ENCODE data around the gene PA2G4.
A peak's percentile ranks its signal among the peaks of the same experiment; 100 is the strongest.

PA2G4 gene

DNA sequence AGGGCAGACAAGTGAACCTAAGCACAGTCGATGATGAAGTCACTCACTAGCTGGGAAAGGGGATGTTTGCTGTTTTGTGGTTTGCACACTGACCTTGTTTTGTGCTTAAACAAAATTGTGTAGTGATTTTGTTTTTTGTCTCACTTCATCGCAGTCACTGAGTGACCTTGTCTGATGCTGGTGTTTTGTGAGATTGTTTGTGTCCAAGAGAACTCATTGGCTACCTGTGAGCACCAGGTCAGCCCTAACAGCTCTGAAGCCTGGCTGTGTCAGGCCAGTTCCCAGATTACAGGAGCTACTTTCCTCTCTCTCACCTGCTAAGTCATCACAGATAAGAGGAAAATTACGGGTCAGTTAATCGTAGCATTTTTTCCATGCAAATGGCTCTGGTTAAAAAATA lies 19.8 kb downstream of the PA2G4 start:
- DNase-seq (ENCODE audit: low read depth in 2 of 2), result no peak

DNA sequence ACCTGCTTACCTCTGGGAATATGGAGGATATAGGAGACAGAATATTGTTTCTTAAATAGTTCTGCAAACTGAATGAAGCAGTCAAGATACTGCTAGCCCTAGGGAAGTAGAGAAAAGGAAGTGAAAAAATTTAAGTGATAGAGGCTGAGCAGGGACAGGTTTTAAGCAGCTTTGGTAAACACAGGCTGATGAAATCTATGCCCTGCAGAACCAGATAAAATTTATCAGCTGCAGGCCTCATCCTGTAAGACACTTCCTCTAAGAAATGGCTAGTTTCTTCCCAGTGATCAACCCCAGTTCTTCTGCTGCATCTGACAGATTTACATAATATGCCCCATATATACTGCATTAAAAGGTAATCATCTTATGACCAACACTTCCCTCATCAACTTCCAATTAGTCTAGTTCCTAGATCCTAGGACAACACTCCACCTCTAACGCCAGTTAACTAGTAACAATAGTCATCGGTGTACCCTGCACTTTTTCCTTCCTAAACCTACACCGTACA lies 22.4 kb downstream of the PA2G4 start:
- no peak for DNase-seq (ENCODE audit: low read depth in 2 of 2)

DNA sequence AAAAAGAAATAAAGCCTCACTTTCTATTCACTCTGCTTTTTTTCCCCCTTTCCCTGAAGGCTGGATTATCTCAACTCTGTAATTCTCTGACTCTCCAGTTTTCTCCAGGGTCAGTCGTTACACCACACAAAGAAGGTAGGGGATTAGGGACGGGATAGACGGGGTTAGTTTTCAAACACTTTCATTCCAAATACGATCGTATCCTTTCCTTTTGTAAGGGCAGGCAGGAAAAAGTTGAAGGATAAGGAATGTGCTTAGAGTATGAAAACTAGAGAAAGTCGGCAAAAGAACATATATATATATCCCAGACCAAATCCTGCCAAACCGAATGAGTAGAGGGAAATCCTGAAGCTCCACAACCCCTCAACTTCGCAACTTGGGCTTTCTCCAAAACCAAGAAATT lies 23.1 kb downstream of the PA2G4 start:
- no peak for DNase-seq (ENCODE audit: low read depth in 2 of 2)

DNA sequence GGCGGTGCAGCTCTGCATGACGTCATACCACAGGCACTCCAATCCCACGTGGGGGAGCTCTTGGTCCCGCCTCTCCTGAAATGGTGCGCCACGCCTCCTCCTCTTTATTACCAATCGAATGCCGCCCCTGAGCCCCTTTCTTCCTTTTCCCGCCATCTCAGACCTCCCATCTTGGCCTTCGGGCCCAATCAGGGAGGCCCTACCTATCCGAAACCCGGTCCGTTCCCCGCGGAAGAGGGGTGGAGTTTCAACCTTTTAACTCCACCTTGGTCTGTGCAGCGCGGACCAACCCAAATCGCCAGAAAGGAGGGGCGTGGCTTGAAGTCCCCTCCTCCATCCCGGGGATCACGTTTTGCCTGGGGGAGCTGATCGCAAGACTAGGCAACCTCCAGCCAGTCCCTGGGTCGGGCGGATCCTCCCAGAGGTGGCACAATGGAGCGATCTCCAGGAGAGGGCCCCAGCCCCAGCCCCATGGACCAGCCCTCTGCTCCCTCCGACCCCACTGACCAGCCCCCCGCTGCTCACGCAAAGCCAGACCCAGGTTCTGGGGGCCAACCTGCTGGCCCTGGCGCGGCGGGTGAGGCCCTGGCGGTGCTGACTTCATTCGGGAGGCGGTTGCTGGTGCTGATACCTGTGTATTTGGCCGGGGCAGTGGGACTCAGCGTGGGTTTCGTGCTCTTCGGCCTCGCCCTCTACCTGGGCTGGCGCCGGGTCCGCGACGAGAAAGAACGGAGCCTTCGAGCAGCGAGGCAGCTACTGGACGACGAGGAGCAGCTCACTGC lies 23.7 kb downstream of the PA2G4 start, which contains the start of gene ESYT1:
ESYT1 (plus strand) TSS at position 380 of the 782 bp plus-strand sequence; CDS start at position 433, 53 bp downstream.
- peak; percentile 87 to 93 for DNase-seq (ENCODE audit: low read depth in 2 of 2)

DNA sequence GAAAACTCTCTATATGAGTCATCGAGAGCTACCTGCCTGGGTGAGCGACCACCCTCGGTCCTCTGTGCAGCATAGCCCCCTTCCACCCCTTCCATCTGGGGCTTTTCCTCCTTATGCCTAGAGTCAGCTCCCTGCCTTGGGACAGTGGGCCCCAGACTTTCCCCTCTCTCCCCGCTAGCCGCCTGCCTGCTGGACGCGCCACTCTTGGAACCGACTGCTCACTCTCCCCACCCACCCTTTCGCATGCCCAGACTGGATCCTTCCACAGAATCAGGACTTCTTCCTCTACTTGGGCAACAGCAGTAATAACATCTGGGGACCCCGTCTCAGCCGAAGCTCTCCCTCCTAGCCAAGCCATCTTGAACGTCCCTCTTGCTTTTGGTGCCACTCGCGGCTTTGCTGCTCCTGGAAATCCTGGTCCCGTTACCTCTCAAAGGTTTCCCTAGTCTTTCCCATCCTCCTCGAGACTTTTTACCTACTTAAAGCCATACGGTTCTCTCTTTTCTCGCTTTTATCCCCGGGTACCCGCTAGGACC lies 24.4 kb downstream of the PA2G4 start:
- no peak for DNase-seq (ENCODE audit: low read depth in 2 of 2)

DNA sequence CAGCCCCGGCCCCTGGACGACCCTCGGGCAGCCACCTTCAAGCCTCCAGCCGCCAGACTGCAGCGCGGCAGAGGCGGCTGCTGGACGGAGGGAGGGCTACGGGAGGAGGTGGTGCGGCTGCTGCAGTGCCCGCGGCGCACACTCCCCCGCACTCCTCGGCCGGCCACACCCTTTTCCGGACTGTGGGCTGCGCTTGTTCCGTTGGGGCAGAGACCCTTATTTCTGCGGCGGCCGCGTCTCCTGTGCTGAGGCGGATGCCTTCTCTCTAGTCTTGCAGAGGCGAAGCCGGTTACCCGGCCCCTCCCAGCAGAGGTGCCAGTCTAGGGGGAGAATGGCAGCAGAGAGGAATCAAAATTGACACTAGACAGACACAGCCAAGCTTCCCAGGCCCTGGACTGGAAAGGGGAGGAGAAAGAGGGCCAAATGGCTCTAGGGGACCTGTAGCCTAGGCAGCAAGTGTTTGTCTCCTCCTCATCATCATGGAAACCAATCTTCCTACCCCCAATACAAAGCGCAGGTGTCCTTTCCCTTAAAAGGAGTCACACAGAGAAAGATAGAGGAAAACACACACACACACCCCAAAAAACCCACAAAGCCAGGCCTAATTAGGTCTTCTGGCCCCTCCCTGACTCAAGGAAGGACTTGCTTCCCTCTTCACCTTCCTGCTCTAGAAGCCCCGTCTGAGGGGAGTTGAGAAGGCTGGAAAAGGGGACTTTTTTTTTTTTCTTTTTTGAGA lies 25.0 kb downstream of the PA2G4 start:
- peak in 1 of 2 donors; percentile 68 for DNase-seq (ENCODE audit: low read depth in 2 of 2)

DNA sequence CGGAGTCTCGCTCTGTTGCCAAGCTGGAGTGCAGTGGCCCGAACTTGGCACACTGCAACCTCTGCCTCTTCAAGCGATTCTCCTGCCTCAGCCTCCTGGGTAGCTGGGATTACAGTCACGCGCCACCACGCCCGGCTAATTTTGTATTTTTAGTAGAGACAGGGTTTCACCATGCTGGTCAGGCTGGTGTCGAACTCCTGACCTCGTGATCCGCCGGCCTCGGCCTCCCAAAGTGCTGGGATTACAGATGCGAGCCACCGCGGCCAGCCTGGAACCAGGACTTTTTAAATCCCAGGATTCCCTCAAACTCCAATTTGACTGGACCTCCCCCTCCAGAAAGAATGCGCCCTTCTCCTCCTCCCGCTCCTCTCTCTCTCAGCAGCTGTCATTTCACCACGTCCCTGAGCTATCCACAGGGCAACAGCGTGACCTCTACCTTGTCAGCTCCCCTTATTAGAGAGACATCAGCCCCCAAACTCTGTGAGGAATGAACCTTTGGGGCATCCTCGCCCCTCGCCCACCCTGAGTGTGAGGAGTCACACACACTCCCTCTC lies 25.7 kb downstream of the PA2G4 start:
- no peak for DNase-seq (ENCODE audit: low read depth in 2 of 2)

DNA sequence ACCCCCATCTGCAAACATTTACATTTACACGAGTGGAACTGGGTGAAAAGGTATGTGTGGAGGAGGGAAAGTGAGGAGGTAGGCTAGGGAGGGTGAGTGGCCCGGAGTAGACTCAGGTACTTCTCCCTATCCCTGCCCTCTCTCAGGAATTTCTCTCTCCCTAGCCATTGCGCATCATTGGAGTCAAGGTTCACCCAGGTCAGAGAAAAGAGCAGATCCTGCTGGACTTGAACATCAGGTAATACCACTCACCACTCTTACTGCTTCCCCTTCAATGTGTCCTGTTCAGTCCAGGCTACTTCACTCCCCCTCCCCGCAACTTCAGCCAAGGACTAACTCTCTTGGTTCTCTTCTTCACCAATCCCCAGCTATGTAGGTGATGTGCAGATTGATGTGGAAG lies 26.5 kb downstream of the PA2G4 start:
- DNase-seq (ENCODE audit: low read depth in 2 of 2), result no peak

DNA sequence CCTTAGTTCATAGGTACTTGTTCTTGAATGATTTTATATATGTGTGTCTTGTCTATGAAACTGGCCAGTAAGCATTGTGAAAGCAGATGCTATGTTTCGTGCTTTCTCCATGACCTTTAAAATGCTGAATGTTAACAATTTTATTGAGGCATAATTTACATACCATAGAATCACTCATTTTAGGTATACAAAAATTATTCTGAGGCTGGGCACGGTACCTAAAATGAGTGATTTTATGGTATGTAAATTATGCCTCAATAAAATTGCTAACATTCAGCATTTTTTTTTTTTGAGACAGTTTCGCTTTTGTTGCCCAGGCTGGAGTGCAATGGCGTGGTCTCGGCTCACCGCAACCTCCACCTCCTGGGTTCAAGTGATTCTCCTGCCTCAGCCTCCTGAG lies 30.5 kb downstream of the PA2G4 start:
- no peak for DNase-seq (ENCODE audit: low read depth in 2 of 2)

DNA sequence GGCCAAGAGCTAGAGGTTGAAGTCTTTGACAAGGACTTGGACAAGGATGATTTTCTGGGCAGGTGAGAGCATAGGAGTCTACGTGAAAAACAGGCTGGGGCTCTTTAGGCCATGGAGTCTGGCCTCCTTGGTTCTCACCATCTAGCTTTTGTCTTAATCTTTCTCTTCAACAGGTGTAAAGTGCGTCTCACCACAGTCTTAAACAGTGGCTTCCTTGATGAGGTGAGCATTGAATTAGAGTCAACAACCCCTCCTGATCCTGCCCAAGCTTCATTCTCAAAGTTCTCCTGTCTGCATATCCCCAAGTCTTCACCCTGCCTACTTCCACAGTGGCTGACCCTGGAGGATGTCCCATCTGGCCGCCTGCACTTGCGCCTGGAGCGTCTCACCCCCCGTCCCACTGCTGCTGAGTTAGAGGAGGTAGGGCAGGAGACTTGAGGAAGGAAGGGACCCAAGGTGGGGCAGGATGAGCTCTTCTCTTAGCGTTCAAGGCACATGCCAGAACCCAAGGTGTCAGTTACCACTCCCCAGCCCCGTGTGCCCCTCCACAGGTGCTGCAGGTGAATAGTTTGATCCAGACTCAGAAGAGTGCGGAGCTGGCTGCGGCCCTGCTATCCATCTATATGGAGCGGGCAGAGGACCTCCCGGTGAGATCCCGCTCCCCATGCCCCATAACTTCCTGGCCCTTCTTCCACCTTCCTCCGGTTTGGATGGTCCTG lies 33.7 kb downstream of the PA2G4 start:
- no peak for DNase-seq (ENCODE audit: low read depth in 2 of 2)

DNA sequence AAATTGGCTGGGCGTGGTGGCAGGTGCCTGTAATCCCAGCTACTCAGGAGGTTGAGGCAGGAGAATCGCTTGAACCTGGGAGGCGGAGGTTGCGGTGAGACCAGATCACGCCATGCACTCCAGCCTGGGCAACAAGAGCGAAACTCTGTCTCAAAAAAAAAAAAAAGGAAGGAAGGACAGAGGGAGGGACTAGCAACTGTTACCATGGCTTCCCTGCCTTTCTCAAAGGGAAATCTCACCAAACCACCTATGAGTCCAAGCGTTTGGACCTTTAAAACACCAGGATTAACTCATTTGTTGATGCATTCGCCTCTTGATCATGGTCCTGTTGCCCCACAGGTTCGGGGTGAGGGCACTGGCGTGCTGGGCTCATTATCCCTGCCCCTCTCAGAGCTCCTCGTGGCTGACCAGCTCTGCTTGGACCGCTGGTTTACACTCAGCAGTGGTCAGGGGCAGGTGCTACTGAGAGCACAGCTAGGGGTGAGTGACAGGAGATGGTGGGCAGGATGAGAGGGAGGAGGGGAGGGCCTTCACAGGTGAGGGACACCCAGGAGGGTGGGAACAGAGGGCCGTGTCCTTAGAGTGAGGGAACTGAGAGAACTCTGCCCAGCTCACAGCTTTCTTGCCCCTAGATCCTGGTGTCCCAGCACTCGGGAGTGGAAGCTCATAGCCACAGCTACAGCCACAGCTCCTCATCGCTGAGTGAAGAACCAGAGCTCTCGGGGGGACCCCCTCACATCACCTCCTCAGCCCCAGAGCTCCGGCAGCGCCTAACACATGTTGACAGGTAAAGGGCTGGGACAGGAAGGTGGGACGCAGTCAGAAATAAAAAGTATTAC lies 37.8 kb downstream of the PA2G4 start:
- DNase-seq (ENCODE audit: low read depth in 2 of 2), result no peak

DNA sequence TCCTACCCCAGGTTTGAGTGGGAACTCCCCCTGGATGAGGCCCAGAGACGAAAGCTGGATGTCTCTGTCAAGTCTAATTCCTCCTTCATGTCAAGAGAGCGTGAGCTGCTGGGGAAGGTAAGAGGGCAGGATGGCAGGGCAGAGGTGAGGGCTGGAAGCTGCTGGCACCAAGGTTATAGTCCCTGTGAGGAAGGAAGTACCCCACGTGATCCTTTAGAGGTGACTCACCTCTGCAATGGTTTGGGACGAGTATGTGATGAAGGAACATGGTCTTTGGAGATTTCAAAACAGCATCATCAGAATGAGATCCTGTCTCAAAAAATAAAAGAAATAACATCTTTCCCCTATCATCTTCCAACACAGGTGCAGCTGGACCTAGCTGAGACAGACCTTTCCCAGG lies 38.9 kb downstream of the PA2G4 start:
- no peak for DNase-seq (ENCODE audit: low read depth in 2 of 2)

DNA sequence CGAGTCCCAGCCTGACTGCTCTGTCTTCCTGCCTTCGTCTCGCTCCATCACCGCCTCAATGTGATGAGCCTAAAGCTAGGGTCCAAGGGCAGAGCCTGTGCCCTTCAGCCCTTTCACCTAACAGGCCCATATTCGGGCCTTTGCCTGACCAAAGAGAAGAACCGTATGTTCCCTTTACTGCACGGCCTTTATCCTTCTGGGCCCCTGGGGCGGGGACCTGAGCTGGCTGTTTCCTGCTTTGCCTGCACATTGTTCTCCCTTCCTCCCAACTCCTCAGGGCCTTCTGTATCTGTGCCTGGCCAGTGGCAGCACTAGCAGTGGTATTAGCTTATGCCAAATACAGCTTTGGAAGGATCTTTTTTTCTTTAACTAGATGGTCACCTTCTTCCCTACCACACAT lies 39.5 kb downstream of the PA2G4 start:
- DNase-seq (ENCODE audit: low read depth in 2 of 2), result no peak

DNA sequence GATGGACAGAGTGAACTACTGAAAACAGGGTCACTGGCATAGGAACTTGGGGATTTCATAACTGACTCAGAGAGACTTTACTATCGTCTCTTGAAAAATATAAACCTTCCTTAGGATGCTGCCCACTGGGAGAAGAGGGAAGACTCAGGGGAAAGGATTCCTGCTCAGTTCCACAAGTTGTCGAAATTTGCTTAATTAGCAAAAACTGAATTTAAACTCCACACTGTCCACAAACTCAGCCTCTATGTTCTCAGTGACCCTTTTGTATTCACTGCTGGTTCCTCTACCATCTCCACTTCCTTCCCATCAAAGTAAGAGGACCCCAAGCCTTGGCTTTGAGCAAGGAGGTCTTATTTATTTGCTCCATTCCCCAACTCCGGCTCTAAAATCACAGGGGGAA lies 40.9 kb downstream of the PA2G4 start:
- no peak for DNase-seq (ENCODE audit: low read depth in 2 of 2)

DNA sequence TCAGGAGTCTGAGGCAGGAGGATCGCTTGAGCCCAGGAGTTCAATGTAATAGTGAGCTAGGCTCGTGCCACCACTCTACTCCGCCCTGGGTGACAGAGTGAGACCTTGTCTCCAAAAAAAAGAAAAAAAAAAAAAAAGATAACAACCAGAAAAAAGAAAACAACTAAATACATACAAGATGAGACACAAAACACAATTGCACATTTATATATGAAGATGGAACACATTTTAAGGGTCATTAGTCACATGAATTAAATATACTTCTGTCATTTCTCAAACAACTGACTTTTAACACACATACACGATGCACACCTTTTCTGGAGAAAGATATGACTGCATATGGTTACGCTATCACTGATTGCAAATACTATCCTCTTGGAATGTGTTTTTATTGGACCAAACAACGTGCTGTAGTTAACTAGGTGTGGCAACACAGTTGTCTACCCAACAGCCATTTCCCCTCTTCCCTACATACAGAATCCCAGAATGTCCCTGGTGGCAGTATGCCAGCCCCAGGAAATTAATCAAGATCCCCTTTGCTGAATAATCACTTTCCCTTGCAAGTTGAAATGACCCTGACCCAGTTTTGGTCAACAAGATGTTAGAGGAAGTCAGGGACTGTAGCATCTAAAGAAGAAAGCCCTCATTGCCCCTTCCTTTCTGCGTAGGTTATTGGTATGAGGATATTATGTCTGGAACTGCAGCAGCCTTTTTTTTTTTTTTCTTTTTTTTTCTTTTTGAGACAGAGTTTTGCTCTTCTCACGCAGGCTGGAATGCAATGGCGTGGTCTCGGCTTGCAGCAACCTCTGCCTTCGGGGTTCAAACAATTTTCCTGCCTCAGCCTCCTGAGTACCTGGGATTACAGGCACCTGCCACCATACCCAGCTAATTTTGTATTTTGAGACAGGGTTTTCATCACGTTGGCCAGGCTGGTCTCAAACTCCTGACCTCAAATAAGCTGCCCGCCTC lies 42.4 kb downstream of the PA2G4 start:
- DNase-seq (ENCODE audit: low read depth in 2 of 2), result no peak

DNA sequence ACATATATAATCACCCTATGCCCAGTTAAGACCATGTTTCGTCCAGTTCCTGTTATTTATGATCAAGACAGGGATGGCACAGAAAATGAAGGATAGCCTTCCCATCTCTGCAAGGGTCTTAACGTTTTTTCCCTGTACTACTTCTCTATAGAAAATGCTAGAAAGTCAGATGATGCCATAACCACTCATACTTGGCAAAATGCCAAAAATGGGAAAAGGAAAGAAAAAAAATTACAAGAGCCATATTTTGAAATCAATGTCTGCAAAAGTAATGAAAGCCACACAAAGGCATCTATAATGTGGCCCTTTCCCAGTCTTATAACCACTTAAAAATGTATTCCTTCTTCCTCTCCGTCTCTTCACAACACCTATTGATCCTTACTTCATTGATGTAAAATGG lies 46.2 kb downstream of the PA2G4 start:
- DNase-seq (ENCODE audit: low read depth in 2 of 2), result no peak

DNA sequence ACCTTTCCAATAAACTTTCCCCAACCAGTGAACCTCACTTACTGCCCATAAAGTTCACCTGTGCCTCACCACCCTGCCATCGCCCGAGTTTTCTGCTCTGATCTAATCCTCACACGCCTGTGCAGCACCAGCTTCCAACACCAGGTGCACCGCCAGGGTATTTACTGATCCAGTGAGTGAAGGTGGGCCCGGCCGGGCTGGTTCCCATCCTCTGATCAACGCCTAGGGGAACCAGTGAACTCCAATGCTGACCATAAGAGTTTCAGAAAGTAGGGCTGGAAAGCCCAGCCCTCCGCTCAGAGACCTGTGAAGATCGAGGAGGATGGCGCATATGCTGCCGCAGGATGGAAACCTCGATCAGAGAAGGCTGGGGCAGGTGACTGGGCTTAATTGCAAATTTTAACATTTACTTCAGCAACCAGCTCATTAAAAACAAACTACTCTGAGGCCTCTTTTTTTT lies 47.3 kb downstream of the PA2G4 start:
- DNase-seq (ENCODE audit: low read depth in 2 of 2), result peak; percentile 33 to 48

DNA sequence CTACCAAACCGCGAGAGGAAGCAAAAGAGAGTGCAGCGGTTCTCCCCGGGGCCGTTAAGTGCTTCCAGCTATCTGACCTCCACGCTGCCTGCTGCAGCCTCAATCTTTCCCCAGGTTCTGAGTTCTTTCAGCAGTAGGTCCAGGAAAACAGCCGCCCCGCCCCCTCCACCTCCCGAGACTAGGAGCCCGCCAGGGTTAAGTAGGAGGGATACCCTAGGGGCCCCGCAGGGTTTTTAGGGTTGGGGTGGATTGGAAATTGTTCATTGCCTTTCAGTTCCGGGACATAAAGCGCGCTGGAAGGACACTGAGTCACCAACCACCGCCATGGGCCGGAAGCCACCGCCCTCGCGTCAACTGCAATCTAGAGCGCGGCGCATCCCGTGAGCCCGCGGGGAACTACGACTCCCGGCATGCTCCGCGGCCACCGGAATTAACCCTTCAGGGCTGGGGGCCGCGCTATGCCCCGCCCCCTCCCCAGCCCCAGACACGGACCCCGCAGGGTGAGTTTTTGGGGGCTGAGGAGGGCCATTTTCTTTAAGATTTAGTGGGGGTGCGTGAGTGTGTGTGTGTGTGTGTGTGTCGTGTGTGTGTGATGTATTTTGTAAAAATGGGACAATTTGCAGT lies 47.9 kb downstream of the PA2G4 start, which contains the start of gene MYL6B:
MYL6B (plus strand) TSS at position 456 of the 624 bp plus-strand sequence. CDS start 1,332 bp downstream, outside the sequence.
- peak; percentile 84 to 89 for DNase-seq (ENCODE audit: low read depth in 2 of 2)
